ENCODE data around the gene ZNF20. TPM values are rescaled to one million over a fixed set of nuclear protein-coding genes. Genes with fewer than 3 reads are reported as not detected.

ZNF20 gene
- total and polyA plus RNA-seq, 9 of the 15 experiments (the other 6 are each of a cell fraction or from before 2014, with no cell fraction given) = 1.4 to 3.7 (median 3.1) TPM

GRCh38 chr19:12139885-12140544, at the start of gene ZNF20 (continued):
- no peak for TF ChIP-seq ZNF280A (IDR thresholded peaks at IDR 0.05; ENCODE audit: low read depth, partially characterized antibody)
- peak; percentile 96 for TF ChIP-seq NFYB (IDR thresholded peaks at IDR 0.05; ENCODE audit: extremely low read depth, insufficient read length)
- TF ChIP-seq RFX5 (IDR thresholded peaks at IDR 0.05; ENCODE audit: low read depth, low read length) = 0 out of 2 replicates have a peak, but pooled peaks have one; percentile 39
- no peak for TF ChIP-seq TFAP4 (CRISPR knock-in tag; IDR thresholded peaks at IDR 0.05; ENCODE audit: borderline replicate concordance)
- peak in 1 of 2 experiments; percentile 8 for TF ChIP-seq E2F6 (IDR thresholded peaks at IDR 0.05; ENCODE audit: borderline replicate concordance in 1 of 2, extremely low read depth in 1 of 2, insufficient read depth in 1 of 2, insufficient read length in 1 of 2, low read depth in 1 of 2, low read length in 1 of 2, poor library complexity in 1 of 2, severe bottlenecking in 1 of 2)
- no peak for TF ChIP-seq MTA2 (IDR thresholded peaks at IDR 0.05; ENCODE audit: low read depth)
- TF ChIP-seq POLR2A (conservative IDR thresholded peaks at IDR 0.05) = peak; percentile 65
- TF ChIP-seq SOX6 (IDR thresholded peaks at IDR 0.05) = 0 out of 2 replicates have a peak, but pooled peaks have one; percentile 21
- no peak for TF ChIP-seq BHLHE40 (IDR thresholded peaks at IDR 0.05; ENCODE audit: low read length)
- no peak for TF ChIP-seq ZNF589 (CRISPR knock-in tag; IDR thresholded peaks at IDR 0.05; ENCODE audit: low read depth)
- TF ChIP-seq GTF2B (IDR thresholded peaks at IDR 0.05; ENCODE audit: extremely low read depth, insufficient read length) = peak; percentile 21
- TF ChIP-seq ZNF695 (CRISPR knock-in tag; IDR thresholded peaks at IDR 0.05) = no peak
- no peak for TF ChIP-seq ETV5 (CRISPR knock-in tag; IDR thresholded peaks at IDR 0.05; ENCODE audit: low read depth)
- TF ChIP-seq ERF (CRISPR knock-in tag; IDR thresholded peaks at IDR 0.05) = 0 out of 2 replicates have a peak, but pooled peaks have one; percentile 51
- peak; percentile 52; the same call in 1 of the 2 replicates for TF ChIP-seq KLF16 (IDR thresholded peaks at IDR 0.05)
- TF ChIP-seq ZBTB49 (CRISPR knock-in tag; IDR thresholded peaks at IDR 0.05; ENCODE audit: borderline replicate concordance) = no peak
- TF ChIP-seq FOXJ2 (tag; IDR thresholded peaks at IDR 0.05) = peak; percentile 81; the same call in 1 of the 2 replicates
- no peak for TF ChIP-seq RUNX1 (IDR thresholded peaks at IDR 0.05; ENCODE audit: low read depth)
- no peak for TF ChIP-seq ESRRA (IDR thresholded peaks at IDR 0.05; ENCODE audit: borderline replicate concordance, low read depth)
- no peak for TF ChIP-seq DPF2 (IDR thresholded peaks at IDR 0.05)
- TF ChIP-seq STAG1 (CRISPR knock-in tag; IDR thresholded peaks at IDR 0.05; ENCODE audit: borderline replicate concordance) = no peak
- TF ChIP-seq ELF4 (CRISPR knock-in tag; IDR thresholded peaks at IDR 0.05) = 0 out of 2 replicates have a peak, but pooled peaks have one; percentile 46
- no peak for TF ChIP-seq HMG20A (CRISPR knock-in tag; conservative IDR thresholded peaks at IDR 0.05)
